Neural crest cell (in vitro differentiated cells): ENCODE data around the gene ANKRD29. TPM values are rescaled to one million over a fixed set of nuclear protein-coding genes. Genes with fewer than 3 reads are reported as not detected.

ENCODE experiments used
- DNase-seq: peaks from one replicate; pipeline ENCODE4 v3.0.0; 2021; ENCODE audit warnings: low read depth, mixed read lengths, low spot score
- H3K27ac Mint-ChIP-seq: one replicate; pipeline ENCODE4 v1.8.0; 2021; ENCODE audit warnings: mild to moderate bottlenecking, mixed read lengths; ENCODE audit not compliant: unreplicated experiment
- H3K27me3 Mint-ChIP-seq: 2 replicates; pipeline ENCODE4 v1.8.0; 2021; ENCODE audit warnings: low read depth, mild to moderate bottlenecking, mixed read lengths
- H3K36me3 Mint-ChIP-seq: 2 replicates; pipeline ENCODE4 v1.8.0; 2021; ENCODE audit warnings: low read depth, mild to moderate bottlenecking, mixed read lengths
- H3K4me1 Mint-ChIP-seq: 2 replicates; pipeline ENCODE4 v1.8.0; 2021; ENCODE audit warnings: mixed read lengths
- H3K4me3 Mint-ChIP-seq: one replicate; pipeline ENCODE4 v1.8.0; 2021; ENCODE audit warnings: mild to moderate bottlenecking, mixed read lengths
- H3K9me3 Mint-ChIP-seq: 2 replicates; pipeline ENCODE4 v1.8.0; 2021; ENCODE audit warnings: mixed read lengths
- CTCF ChIP-seq: fragments of 200-600 bp; sonication (generic); conservative IDR thresholded peaks from 2 replicates; pipeline ENCODE4 v1.5.0; 2021; ENCODE audit warnings: antibody characterized with exemption, mild to moderate bottlenecking
- total RNA-seq: library from RNA; stranded (reverse); gene quantifications from 2 replicates; pipeline ENCODE4 v1.2.1, GENCODE V29; 2021

ANKRD29 gene
- total RNA-seq, 1 donor from 2014 or later = 0.61 TPM

DNA sequence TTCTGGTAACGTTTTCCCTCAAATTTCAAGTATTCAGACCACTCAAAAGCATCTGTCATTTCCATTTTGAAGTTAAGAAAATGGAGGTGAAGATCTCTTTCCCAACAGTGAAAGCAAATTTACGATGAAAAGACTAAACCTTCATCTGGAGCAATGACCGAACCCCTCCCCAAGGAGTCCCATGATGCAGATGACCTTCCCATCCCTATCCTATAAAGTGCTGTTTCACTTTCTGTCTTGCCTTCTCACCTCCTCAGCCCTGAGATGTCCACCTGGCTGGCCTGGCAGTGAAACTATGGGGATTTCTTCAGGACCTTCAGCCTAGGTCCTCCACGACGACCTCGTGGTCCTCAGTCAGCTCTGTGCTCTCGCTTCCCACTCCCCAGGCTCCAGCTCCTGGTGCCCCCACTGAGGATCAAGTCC lies 75.5 kb downstream of the ANKRD29 start:
- H3K27me3 Mint-ChIP-seq = peaks cover 3% of the 10 kb centered on the region
- H3K27ac Mint-ChIP-seq = peak overlapping the region; percentile 83
- peak; percentile 40 for TF ChIP-seq CTCF
- H3K36me3 Mint-ChIP-seq = no peaks in the 10 kb centered on the region
- H3K4me1 Mint-ChIP-seq = peaks cover 39% of the 10 kb centered on the region
- H3K9me3 Mint-ChIP-seq = no peaks in the 10 kb centered on the region
- DNase-seq = no peak
- H3K4me3 Mint-ChIP-seq = peak overlapping the region; percentile 95

GRCh38 chr18:23586249-23587196 lies 76.2 kb downstream of the ANKRD29 start, which contains the start of gene NPC1:
NPC1 (minus strand) TSS chr18:23586506; CDS start chr18:23586343, 163 bp downstream.
- Mint-ChIP-seq H3K36me3 (no peaks in the 10 kb centered on the region), H3K27ac (peak within 1 kb of the TSS; percentile 99), H3K9me3 (no peaks in the 10 kb centered on the region), H3K4me1 (peaks cover 46% of the 10 kb centered on the region), H3K27me3 (peaks cover 3% of the 10 kb centered on the region), H3K4me3 (peak within 1 kb of the TSS; percentile 95)
- TF ChIP-seq CTCF = peak; percentile 96
- DNase-seq = peak; percentile 88

GRCh38 chr18:23585897-23586248 lies 76.8 kb downstream of the ANKRD29 start:
- no peak for DNase-seq
- H3K4me3 Mint-ChIP-seq = peak overlapping the region; percentile 95
- H3K27me3 Mint-ChIP-seq = peaks cover 3% of the 10 kb centered on the region
- peak overlapping the region; percentile 73 for H3K27ac Mint-ChIP-seq
- no peaks in the 10 kb centered on the region for H3K9me3 Mint-ChIP-seq
- no peak for TF ChIP-seq CTCF
- H3K36me3 Mint-ChIP-seq = no peaks in the 10 kb centered on the region
- peaks cover 53% of the 10 kb centered on the region for H3K4me1 Mint-ChIP-seq

GRCh38 chr18:23585007-23585871 lies 77.5 kb downstream of the ANKRD29 start:
- Mint-ChIP-seq H3K36me3 (peaks cover under 1% of the 10 kb centered on the region), H3K27ac (peak overlapping the region; percentile 73), H3K4me3 (peak overlapping the region; percentile 95), H3K9me3 (no peaks in the 10 kb centered on the region), H3K4me1 (peaks cover 59% of the 10 kb centered on the region), H3K27me3 (peaks cover 3% of the 10 kb centered on the region)
- DNase-seq = no peak
- TF ChIP-seq CTCF = no peak
